Activated naive CD4-positive, alpha-beta T cell treated with anti-CD3 and anti-CD28 coated beads, Interleukin-2, amount 10 ng/mL, durations not matched to agents 7 days and 5 days (primary cell): ENCODE measurements around the gene CCDC187.
A peak's percentile ranks its signal among the peaks of the same experiment; 100 is the strongest.
"Not testable (repeated sequence)": the region's sequence is repeated elsewhere in the genome, so short reads cannot be mapped to it uniquely, and the experiment has no call there.

Experiments
- CTCF ChIA-PET: fragments of 350-600 bp; sonication (Branson Sonifier 250); formaldehyde crosslinking; loops from one replicate; lab custom pipeline; 2021; ENCODE audit warnings: antibody characterized with exemption; lab: Charles Lee
- DNase-seq: peaks from one replicate; pipeline ENCODE4 v3.0.0-alpha.2; 2020
- H3K27ac Mint-ChIP-seq: one replicate; pipeline ENCODE4 v1.8.0; 2021; ENCODE audit warnings: mild to moderate bottlenecking, moderate library complexity, mixed read lengths
- H3K27me3 Mint-ChIP-seq: one replicate; pipeline ENCODE4 v1.8.0; 2021; ENCODE audit warnings: mild to moderate bottlenecking, mixed read lengths
- H3K36me3 Mint-ChIP-seq: one replicate; pipeline ENCODE4 v1.8.0; 2021; ENCODE audit warnings: mixed read lengths
- H3K4me1 Mint-ChIP-seq: one replicate; pipeline ENCODE4 v1.8.0; 2021; ENCODE audit warnings: mixed read lengths
- H3K4me3 Mint-ChIP-seq: one replicate; pipeline ENCODE4 v1.8.0; 2021; ENCODE audit warnings: mild to moderate bottlenecking, moderate library complexity, mixed read lengths
- H3K9me3 Mint-ChIP-seq: one replicate; pipeline ENCODE4 v1.8.0; 2021; ENCODE audit warnings: mixed read lengths

The CCDC187 gene

DNA sequence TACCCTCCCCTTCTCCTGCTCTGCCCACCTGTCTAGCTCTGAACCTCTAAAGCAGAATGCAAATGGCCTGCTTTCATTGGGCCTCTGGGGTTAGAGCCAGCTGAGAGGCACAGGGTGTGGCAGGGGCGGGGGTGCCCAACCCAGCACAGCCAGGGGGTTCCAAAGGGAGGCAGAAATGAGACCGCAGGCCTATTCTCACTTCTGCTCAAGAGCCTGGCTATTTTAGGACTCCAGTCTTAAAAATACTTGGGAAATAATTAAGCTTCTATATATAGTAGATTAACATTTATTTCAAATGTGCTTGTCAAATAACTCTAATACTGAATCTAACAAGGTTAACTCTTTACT, 63.9 kb downstream of the CCDC187 start:
- Mint-ChIP-seq H3K27ac (no peak overlapping the region), H3K4me3 (no peak overlapping the region), H3K4me1 (peaks cover 24% of the 10 kb centered on the region), H3K27me3 (no peaks in the 10 kb centered on the region), H3K9me3 (no peaks in the 10 kb centered on the region), H3K36me3 (peaks cover 5% of the 10 kb centered on the region)
- CTCF ChIA-PET = interaction anchor here (0.6 kb wide), 1 partner anchor 65 kb away, joined by 3 read pairs; no protein-coding TSS in a partner anchor
- DNase-seq = no peak

DNA sequence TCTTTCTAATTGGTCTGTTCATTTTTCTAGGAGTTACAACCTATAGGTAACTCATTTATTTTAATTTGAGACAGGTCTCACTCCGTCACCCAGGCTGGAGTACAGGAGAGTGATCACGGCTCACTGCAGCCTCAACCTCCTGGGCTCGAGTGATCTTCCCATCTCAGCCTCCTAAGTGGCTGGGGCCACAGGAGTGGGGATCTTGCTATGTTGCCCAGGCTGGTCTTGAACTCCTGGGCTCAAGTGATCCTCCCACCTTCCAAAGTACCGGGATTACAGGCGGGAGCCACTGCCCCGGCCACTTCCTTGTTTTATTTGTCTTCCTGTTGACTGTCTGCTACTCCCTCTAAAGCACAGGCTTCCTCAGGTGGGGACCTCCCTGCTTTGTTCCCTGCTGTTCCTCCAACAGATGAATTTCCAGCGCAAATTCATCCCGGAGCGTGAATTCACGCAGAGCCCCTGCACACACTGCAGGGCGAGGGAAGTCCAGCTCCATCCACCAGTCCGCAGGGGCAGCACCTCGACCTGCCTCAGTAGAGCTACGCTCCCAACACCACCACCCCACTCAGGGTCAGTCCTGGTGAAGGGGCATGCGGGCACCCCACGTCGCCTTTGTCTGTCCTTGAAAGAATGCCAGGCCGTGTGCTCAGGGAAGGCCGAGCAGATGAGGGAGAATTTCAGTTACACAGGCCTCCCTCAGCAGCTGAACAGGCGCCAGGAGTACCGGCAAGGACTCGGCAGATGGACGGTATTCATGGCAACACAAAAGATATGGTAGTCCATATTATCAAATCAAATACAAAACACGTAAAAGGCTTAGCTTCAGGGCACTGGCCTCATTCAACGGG, 64.5 kb downstream of the CCDC187 start:
- Mint-ChIP-seq H3K4me1 (peaks cover 18% of the 10 kb centered on the region), H3K9me3 (no peaks in the 10 kb centered on the region), H3K36me3 (peaks cover 7% of the 10 kb centered on the region), H3K27ac (no peak overlapping the region), H3K27me3 (no peaks in the 10 kb centered on the region), H3K4me3 (no peak overlapping the region)
- CTCF ChIA-PET = interaction anchor here (0.6 kb wide), 1 partner anchor 64 kb away, joined by 3 read pairs; no protein-coding TSS in a partner anchor
- DNase-seq = no peak

DNA sequence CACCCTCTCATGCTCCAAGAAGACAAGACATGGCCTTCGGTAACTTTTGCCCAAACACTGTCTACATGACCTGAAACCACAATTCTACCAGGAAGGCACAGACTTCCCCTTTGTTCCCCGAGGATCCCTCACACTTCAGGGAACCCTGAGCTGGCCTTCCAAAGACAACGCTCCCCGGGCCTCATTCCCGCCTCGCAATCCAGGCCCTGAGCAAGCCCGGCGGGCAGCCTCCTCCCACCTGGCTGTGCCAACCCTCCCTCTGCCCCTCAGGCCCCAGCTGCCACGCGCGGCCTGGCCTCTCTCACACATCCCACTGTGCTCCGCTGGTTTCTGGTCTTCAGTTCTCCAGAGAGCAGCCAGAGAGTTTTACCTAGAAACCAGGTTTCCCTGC, 65.6 kb downstream of the CCDC187 start:
- Mint-ChIP-seq H3K9me3 (no peaks in the 10 kb centered on the region), H3K4me3 (no peak overlapping the region), H3K27ac (no peak overlapping the region), H3K27me3 (no peaks in the 10 kb centered on the region), H3K4me1 (peaks cover 15% of the 10 kb centered on the region), H3K36me3 (peaks cover 7% of the 10 kb centered on the region)
- CTCF ChIA-PET = interaction anchor here (0.6 kb wide), 1 partner anchor 14 kb away, joined by 3 read pairs; no protein-coding TSS in a partner anchor
- no peak for DNase-seq

DNA sequence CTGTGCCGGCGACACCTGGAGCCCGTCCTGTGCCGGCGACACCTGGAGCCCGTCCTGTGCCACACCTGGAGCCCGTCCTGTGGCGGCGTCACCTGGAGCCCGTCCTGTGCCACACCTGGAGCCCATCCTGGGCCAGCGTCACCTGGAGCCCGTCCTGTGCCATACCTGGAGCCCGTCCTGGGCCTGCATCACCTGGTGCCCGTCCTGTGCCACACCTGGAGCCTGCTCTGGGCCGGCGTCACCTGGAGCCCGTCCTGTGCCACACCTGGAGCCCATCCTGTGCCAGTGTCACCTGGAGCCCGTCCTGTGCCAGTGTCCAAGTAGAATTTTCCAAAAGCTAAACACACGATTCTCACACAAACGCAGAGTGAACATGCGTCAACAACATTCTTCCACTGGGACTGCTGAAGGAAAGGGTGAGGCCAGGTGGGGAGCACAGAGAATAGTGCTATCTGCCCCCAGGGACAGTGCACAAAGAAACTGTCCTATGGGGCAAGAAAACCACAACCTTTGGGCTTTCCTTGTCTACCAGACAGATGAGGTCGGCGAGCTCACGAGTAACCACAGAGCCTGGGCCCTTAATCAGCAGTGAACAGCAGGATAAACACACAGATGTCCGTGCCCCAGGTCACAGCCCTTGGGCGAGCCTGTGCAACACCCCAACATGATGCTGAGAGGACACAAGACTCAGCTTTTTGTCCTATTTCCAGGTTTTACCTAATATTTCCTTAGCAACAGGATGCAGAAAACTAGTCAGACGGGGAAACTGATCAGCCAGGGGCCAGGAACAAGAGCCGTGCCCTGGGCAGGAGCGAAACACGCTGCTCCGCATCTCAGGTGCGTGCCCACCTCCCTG, 66.2 kb downstream of the CCDC187 start:
- CTCF ChIA-PET = interaction anchor here (0.8 kb wide), 1 partner anchor 11 kb away, joined by 3 read pairs; no protein-coding TSS in a partner anchor
- Mint-ChIP-seq H3K27ac (no peak overlapping the region), H3K9me3 (no peaks in the 10 kb centered on the region), H3K27me3 (no peaks in the 10 kb centered on the region), H3K4me1 (peaks cover 15% of the 10 kb centered on the region), H3K4me3 (no peak overlapping the region), H3K36me3 (peaks cover 7% of the 10 kb centered on the region)
- DNase-seq = no peak

DNA sequence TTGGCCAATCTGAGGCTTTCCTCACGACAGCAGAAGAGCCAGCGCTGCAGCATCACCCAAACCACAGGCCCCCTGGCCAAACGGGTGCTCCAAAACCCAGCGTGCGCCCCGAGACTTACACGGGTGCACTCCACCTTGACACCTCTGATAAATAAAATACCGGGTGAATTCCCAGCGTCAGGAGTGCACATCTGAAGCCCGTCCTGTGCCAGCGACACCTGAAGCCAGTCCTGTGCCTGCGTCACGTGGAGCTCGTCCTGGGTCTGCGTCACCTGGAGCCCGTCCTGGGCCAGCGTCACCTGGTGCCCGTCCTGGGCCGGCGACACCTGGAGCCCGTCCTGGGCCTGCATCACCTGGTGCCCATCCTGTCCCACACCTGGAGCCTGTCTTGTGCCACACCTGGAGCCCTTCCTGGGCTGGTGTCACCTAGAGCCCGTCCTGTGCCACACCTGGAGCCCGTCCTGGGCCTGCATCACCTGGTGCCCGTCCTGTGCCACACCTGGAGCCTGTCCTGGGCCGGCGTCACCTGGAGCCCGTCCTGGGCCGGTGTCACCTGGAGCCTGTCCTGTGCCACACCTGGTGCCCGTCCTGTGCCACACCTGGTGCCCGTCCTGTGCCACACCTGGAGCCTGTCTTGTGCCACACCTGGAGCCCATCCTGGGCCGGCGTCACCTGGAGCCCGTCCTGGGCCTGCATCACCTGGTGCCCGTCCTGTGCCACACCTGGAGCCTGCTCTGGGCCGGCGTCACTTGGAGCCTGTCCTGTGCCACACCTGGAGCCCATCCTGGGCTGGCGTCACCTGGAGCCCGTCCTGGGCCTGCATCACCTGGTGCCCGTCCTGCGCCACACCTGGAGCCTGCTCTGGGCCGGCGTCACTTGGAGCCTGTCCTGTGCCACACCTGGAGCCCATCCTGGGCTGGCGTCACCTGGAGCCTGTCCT, 67.2 kb downstream of the CCDC187 start:
- CTCF ChIA-PET, H3K4me3 Mint-ChIP-seq, H3K27ac Mint-ChIP-seq, H3K36me3 Mint-ChIP-seq, H3K27me3 Mint-ChIP-seq, DNase-seq, H3K9me3 Mint-ChIP-seq: not testable (repeated sequence)
- H3K4me1 Mint-ChIP-seq = peaks cover 22% of the 10 kb centered on the region

DNA sequence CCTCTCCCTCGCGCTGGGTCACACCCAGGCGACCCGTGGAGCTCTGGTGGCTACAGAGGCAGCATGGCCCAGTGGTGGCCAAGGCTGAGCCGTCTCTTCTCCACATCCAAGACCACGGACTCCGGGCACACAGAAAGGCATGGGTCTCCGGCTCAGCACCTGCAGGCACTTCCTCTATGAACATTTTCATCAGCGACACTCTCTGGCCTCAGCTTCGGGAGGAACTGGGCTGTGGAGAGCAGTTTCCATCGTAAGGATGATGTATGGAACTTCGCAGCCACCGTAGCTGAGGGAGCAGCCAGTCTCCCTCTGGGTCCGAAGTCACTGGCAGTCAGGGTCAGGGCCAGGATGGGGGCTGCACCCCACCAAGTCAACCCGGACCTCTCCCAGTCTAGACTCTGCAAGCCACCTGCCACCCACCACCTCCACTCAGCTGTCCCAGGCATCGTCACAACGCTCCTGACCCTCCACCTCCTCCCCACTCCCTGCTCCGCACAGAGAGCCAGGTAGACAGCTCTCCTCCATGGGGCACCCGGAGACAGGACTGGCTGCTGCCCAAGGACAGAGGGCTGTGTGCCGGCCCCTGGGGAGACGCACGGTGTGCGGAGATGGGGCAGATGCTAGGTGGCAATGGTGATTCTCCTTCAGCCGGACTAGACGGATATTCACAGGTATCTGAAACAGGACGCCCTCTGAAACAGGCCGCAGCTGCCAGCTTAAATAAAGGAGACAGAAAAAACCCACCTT, 68.0 kb downstream of the CCDC187 start:
- H3K27ac Mint-ChIP-seq = no peak overlapping the region
- H3K27me3 Mint-ChIP-seq = no peaks in the 10 kb centered on the region
- CTCF ChIA-PET = no interaction called here
- DNase-seq = no peak
- H3K36me3 Mint-ChIP-seq = peaks cover 5% of the 10 kb centered on the region
- H3K9me3 Mint-ChIP-seq = no peaks in the 10 kb centered on the region
- no peak overlapping the region for H3K4me3 Mint-ChIP-seq
- H3K4me1 Mint-ChIP-seq = peaks cover 28% of the 10 kb centered on the region

DNA sequence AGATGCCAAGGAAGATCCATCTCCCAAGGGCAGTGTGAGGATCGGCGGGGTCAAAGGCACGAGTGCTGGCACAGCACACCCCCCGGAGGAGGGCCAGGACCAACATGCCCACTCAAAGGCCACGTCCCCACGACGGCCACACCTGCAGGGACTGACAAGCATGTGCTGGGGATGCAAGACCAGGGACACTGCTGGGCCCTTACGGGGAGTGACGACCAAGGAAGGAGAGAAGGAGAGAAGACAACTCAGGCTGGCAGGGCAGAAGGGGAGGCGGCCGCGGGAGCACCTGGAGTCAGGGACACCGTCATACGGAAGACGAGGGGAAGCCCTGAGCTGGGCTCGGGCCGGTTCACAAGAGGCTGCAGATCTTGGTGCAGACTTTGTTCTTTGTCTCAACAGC, 68.7 kb downstream of the CCDC187 start:
- no peak for DNase-seq
- CTCF ChIA-PET = interaction anchor here (1.1 kb wide), 1 partner anchor 8 kb away, joined by 4 read pairs; no protein-coding TSS in a partner anchor
- Mint-ChIP-seq H3K36me3 (peaks cover 5% of the 10 kb centered on the region), H3K4me1 (peaks cover 29% of the 10 kb centered on the region), H3K27ac (no peak overlapping the region), H3K4me3 (no peak overlapping the region), H3K27me3 (no peaks in the 10 kb centered on the region), H3K9me3 (no peaks in the 10 kb centered on the region)

DNA sequence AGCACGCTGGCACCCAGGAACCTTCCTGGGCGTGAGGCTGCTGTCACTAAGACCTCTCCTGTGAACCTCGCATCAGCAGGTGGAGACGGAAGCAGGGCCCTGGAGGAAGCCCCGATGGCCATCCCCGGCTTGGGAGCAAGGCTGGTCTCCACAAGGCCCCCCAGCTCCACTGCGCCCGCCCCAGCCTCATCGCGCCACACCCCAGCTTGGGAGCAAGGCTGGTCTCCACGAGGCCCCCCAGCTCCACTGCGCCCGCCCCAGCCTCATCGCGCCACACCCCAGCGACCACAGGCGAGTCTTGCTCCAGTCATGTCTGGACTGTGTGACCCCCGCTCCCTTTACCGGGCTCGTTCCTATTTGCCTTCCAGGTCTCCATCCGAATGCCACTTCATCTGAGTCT, 69.3 kb downstream of the CCDC187 start:
- H3K4me3 Mint-ChIP-seq = no peak overlapping the region
- no peaks in the 10 kb centered on the region for H3K27me3 Mint-ChIP-seq
- peaks cover 5% of the 10 kb centered on the region for H3K36me3 Mint-ChIP-seq
- no peaks in the 10 kb centered on the region for H3K9me3 Mint-ChIP-seq
- H3K27ac Mint-ChIP-seq = no peak overlapping the region
- no peak for DNase-seq
- peaks cover 29% of the 10 kb centered on the region for H3K4me1 Mint-ChIP-seq
- CTCF ChIA-PET = interaction anchor here (1.1 kb wide), 1 partner anchor 9 kb away, joined by 4 read pairs; no protein-coding TSS in a partner anchor

DNA sequence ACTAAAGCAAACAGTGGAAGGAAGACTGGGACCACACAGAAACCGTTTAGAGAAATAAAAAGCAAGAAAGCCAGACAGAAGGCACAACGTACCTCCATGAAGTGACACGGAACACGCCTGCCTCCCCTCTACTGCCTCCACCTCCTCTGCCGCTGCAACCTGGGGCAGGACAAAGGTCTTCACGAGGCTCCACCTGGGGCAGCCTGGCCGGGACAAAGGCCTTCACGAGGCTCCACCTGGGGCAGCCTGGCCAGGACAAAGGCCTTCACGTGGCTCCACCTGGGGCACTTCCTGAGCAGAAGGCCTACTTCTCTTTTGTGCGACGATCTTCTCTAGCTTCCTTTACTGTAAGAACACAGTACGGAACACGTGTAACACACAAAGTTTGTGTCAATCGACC, 70.0 kb downstream of the CCDC187 start:
- Mint-ChIP-seq H3K4me1 (peaks cover 29% of the 10 kb centered on the region), H3K27ac (peak overlapping the region; percentile 59), H3K9me3 (no peaks in the 10 kb centered on the region), H3K36me3 (peaks cover 5% of the 10 kb centered on the region), H3K4me3 (no peak overlapping the region), H3K27me3 (no peaks in the 10 kb centered on the region)
- no peak for DNase-seq
- CTCF ChIA-PET = interaction anchor here (1.1 to 1.4 kb wide), 2 partner anchors 9 to 34 kb away, joined by 3 to 4 read pairs; no protein-coding TSS in a partner anchor

DNA sequence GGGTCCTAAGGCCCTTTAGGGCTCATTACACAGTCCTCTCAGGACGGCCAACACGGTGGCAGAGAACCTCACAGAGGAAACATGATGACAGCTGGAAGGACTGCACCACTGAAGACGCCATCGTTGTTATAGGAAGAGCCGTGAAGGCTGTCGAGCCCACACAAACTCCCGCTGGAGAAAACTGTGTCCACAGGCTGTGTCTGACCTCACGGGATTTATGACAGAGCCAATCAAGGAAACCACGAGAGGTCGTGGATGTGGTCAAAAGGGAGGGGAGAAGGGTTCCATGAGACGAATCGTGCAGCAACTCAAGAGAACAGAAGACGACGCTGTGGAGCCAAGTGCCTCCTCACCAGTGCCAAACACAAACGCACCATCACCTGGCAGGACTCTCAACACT, 70.5 kb downstream of the CCDC187 start:
- no peak for DNase-seq
- H3K36me3 Mint-ChIP-seq = peaks cover 5% of the 10 kb centered on the region
- H3K9me3 Mint-ChIP-seq = no peaks in the 10 kb centered on the region
- peaks cover 29% of the 10 kb centered on the region for H3K4me1 Mint-ChIP-seq
- H3K27ac Mint-ChIP-seq = peak overlapping the region; percentile 59
- CTCF ChIA-PET = interaction anchor here (1.4 kb wide), 1 partner anchor 34 kb away, joined by 3 read pairs; no protein-coding TSS in a partner anchor
- H3K4me3 Mint-ChIP-seq = no peak overlapping the region
- H3K27me3 Mint-ChIP-seq = no peaks in the 10 kb centered on the region

DNA sequence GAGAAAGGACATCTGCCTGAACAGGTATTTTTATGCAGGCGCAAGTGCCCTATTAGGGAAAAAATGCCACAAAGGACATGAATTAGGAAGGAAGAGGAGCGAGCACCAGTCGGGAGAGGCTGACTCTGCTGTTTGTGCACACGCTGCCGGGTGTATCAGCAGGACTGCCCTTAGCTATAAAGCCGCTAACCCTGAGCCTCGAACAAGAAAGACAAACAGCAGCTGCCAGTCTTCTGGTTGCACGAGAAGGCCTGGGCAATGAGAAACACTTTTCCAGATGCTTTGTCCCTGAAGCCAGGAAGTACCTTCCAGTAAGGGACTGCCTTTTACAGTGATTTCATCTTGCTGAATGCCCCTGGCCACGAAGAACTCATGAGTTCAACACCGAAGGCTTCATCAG, 70.9 kb downstream of the CCDC187 start:
- no peak for DNase-seq
- CTCF ChIA-PET = interaction anchor here (1.4 kb wide), 1 partner anchor 35 kb away, joined by 3 read pairs; no protein-coding TSS in a partner anchor
- H3K4me3 Mint-ChIP-seq = no peak overlapping the region
- peak overlapping the region; percentile 59 for H3K27ac Mint-ChIP-seq
- H3K27me3 Mint-ChIP-seq = no peaks in the 10 kb centered on the region
- no peaks in the 10 kb centered on the region for H3K9me3 Mint-ChIP-seq
- peaks cover 5% of the 10 kb centered on the region for H3K36me3 Mint-ChIP-seq
- peaks cover 29% of the 10 kb centered on the region for H3K4me1 Mint-ChIP-seq

DNA sequence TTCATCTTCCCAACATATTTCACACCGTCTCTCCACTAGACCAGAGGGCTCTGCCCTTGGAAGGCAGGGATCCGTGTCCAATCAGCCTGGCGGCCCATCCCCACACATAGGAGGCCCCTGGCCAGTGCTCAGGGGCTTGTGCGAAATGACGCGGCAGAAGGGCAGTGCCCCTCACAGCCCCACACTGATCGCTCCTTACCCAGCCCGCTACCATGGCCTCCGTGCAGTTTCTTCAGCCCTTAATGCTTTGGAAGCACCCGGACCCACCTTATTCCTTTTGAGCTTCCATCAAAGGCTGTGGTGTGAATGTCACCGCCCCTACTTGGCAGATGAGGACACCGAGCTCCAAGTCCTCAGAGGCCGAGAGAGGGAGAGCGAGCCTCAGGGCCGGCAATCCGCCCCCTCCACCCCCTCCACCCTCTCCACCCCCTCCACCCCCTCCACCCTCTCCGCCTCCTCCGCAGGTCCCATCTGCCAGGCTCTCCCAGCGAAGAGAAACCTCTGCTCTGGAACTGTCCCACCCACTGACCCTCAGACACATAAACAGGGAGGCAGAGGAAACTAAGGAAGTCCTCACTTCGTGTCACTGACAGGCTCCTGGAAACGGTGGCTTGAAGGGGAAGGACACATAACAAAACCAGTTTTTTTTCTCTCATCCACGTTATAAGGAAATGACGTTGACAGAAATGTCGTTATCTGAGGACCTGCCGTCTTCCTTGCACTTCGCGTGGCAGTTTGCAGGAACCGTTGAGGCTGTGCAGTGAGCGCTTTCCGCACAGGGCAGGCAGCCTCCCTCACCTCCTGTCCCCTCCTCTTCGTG, 72.2 kb downstream of the CCDC187 start:
- H3K36me3 Mint-ChIP-seq = peaks cover 5% of the 10 kb centered on the region
- peaks cover 29% of the 10 kb centered on the region for H3K4me1 Mint-ChIP-seq
- peak overlapping the region; percentile 86 for H3K27ac Mint-ChIP-seq
- H3K4me3 Mint-ChIP-seq = peak overlapping the region; percentile 53
- CTCF ChIA-PET = no interaction called here
- H3K9me3 Mint-ChIP-seq = no peaks in the 10 kb centered on the region
- peak; percentile 55 for DNase-seq
- no peaks in the 10 kb centered on the region for H3K27me3 Mint-ChIP-seq
